HG03103 (cell line): Measurements from ENCODE around the gene IGSF8.

ENCODE experiments used
- ATAC-seq: cut with Tn5 transposase; IDR thresholded peaks from one replicate; pipeline ENCODE4 v1.9.1; 2021; ENCODE audit warnings: low read depth; ENCODE audit not compliant: unreplicated experiment

Gene IGSF8

GRCh38 chr1:160097911-160098851 is at the start of gene IGSF8:
Gene IGSF8 (minus strand): TSS chr1:160098619. CDS start chr1:160098472, 147 bp downstream.
- ATAC-seq = peak; percentile 45

GRCh38 chr1:160148121-160148520 is 49.7 kb upstream of the IGSF8 start:
- no peak for ATAC-seq

GRCh38 chr1:160146107-160146506 is 47.7 kb upstream of the IGSF8 start:
- no peak for ATAC-seq

- ATAC-seq = no peak
Observed at GRCh38 chr1:160144921-160145320, 46.5 kb upstream of the IGSF8 start.

- ATAC-seq = no peak
Observed at GRCh38 chr1:160143695-160144094, 45.3 kb upstream of the IGSF8 start.

- no peak for ATAC-seq
Observed at GRCh38 chr1:160139840-160140239, 41.4 kb upstream of the IGSF8 start.

GRCh38 chr1:160137216-160137862 is 38.9 kb upstream of the IGSF8 start:
- no peak for ATAC-seq

- ATAC-seq = no peak
Observed at GRCh38 chr1:160136926-160137200, 38.4 kb upstream of the IGSF8 start.

- ATAC-seq = no peak
Observed at GRCh38 chr1:160136121-160136925, 37.9 kb upstream of the IGSF8 start.

GRCh38 chr1:160134791-160135572 is 36.6 kb upstream of the IGSF8 start:
- ATAC-seq = no peak

GRCh38 chr1:160133990-160134770 is 35.8 kb upstream of the IGSF8 start:
- ATAC-seq = no peak

GRCh38 chr1:160131803-160132565 is 33.6 kb upstream of the IGSF8 start:
- ATAC-seq = no peak

GRCh38 chr1:160130939-160131338 is 32.5 kb upstream of the IGSF8 start:
- ATAC-seq = no peak

GRCh38 chr1:160130486-160130885 is 32.1 kb upstream of the IGSF8 start:
- ATAC-seq = no peak

GRCh38 chr1:160129966-160130365 is 31.5 kb upstream of the IGSF8 start:
- no peak for ATAC-seq

GRCh38 chr1:160129558-160129957 is 31.1 kb upstream of the IGSF8 start:
- ATAC-seq = no peak

GRCh38 chr1:160129046-160129445 is 30.6 kb upstream of the IGSF8 start:
- ATAC-seq = no peak

GRCh38 chr1:160128636-160129035 is 30.2 kb upstream of the IGSF8 start:
- ATAC-seq = no peak
